Fibroblast of lung (primary cell): ENCODE results near the gene KCTD13.

Source experiments
- EZH2 ChIP-seq: IDR thresholded peaks from 2 replicates; pipeline ENCODE4 v1.5.1; 2012; ENCODE audit warnings: low read length, control low read depth, mild to moderate bottlenecking; ENCODE audit errors: missing control alignments
- TF ChIP-seq, protein P1 (sequence below), 2 donors: IDR thresholded peaks in 1 of 2; conservative IDR thresholded peaks in 1 of 2; 1 replicate in 1 of 2; 2 replicates in 1 of 2; pipeline ENCODE4 v1.5.1; 2011 to 2012; ENCODE audit warnings: low read length in 2 of 2, control low read depth in 1 of 2, inconsistent platforms in 1 of 2, low read depth in 1 of 2, mild to moderate bottlenecking in 1 of 2

GRCh38 chr16:29943846-29944799, 18.1 kb upstream of the KCTD13 start:
- no peak for TF ChIP-seq EZH2
- TF ChIP-seq, protein P1, sequence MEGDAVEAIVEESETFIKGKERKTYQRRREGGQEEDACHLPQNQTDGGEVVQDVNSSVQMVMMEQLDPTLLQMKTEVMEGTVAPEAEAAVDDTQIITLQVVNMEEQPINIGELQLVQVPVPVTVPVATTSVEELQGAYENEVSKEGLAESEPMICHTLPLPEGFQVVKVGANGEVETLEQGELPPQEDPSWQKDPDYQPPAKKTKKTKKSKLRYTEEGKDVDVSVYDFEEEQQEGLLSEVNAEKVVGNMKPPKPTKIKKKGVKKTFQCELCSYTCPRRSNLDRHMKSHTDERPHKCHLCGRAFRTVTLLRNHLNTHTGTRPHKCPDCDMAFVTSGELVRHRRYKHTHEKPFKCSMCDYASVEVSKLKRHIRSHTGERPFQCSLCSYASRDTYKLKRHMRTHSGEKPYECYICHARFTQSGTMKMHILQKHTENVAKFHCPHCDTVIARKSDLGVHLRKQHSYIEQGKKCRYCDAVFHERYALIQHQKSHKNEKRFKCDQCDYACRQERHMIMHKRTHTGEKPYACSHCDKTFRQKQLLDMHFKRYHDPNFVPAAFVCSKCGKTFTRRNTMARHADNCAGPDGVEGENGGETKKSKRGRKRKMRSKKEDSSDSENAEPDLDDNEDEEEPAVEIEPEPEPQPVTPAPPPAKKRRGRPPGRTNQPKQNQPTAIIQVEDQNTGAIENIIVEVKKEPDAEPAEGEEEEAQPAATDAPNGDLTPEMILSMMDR (conservative IDR thresholded peaks at IDR 0.05 in 1 of 2, IDR thresholded peaks at IDR 0.05 in 1 of 2; ENCODE audit: low read depth in 1 of 2, low read length in 2 of 2): peak; percentile 36
